ENCODE measurements around the gene PRM1.

The PRM1 gene

DNA sequence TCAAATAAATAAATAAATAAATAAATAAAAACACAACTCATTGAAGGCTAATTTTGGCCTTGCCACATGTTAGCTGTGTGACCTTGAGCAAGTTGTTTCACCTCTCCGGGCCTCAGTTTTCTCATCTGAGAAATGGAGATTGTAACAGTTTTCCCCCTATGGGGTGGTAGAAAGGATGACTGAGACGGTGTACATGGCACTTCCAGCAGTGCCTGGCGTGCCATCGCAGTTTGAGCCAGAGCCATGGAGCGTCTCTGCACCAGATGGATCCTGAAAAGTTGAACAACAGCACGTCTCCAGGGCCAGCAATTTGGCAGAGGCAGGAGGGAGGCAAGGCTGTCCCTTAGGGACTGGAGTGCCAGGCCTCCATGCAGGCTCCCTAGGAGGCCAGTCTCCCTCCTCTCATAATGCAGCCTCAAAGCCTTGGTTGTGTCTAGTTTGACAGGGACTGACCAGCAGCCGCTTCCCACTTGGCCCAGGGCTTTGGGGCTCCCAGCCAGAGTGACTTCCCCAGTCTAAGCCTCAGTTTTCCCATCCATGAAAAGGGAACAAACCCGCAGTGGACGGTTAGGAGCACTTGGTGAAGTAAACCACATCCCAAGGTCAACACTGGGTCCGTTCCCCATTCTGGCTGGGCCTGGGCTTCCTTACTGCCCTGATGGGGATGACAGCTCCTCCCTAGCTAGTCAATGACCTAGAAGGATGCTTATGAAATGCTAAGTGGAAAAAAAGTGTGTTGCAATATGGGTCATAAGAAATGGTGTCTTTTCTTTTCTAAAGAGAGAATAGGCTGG lies 44.5 kb downstream of the PRM1 start:
- DNase-seq (ENCODE audit: low read depth), result no peak

DNA sequence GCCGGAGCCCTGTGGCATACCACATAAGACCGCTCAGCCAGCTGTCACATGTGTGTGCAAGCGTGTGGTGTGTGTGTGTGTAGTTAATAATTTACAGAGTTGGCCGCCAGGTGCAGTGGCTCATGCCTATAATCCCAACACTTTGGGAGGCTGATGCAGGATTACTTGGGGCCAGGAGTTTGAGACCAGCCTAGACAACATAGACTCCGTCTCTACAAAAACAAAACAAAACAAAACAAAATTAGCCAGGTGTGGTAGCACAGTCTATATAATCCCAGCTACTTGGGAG lies 45.5 kb downstream of the PRM1 start:
- DNase-seq (ENCODE audit: low read depth), result no peak

- peak; percentile 65 for DNase-seq (ENCODE audit: low read depth)
Observed at GRCh38 chr16:11234884-11235702, 46.0 kb downstream of the PRM1 start.

GRCh38 chr16:11233727-11234376 lies 47.3 kb downstream of the PRM1 start:
- no peak for DNase-seq (ENCODE audit: low read depth)

DNA sequence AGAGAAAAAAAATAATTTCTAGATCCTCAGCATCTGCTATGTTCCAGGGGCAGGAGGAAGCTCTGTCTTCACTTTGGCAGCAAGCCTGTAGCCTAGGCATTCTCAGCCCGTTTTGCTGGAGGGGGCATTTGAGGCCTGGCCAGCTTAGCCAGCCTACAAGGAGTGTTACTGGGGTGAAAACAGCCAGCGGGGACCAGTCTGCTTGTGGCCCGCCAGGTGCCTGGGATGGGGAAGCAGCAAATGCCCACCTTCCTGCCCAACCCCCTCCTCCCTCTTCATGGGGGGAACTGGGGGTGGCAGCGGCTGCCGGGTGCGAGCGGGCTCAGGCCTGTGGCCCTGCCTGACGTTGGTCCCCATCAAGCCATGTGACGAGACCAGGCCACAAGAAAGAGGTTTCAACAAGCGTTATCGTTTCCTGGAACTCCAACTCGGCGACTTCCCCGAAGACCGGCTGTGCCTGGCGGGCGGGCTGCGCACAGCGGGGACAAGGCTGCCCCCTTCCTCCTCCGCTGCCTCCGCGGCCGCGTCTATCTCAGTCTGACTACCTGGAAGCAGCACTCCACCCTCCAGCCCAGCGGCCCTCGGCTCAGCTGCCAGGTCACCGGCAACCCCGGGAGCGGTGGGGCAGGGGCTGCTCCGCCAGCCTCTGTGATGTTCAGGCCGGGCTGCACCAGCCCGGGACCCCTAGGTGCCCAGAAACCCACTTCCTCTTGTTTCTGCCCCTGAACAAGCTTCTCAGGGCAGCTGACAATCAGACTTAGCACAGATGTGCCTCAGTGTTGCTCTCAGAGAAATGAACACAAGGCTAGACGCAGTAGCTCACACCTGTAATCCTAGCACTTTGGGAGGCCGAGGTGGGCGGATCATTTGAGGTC lies 48.0 kb downstream of the PRM1 start:
- DNase-seq (ENCODE audit: low read depth), result no peak

DNA sequence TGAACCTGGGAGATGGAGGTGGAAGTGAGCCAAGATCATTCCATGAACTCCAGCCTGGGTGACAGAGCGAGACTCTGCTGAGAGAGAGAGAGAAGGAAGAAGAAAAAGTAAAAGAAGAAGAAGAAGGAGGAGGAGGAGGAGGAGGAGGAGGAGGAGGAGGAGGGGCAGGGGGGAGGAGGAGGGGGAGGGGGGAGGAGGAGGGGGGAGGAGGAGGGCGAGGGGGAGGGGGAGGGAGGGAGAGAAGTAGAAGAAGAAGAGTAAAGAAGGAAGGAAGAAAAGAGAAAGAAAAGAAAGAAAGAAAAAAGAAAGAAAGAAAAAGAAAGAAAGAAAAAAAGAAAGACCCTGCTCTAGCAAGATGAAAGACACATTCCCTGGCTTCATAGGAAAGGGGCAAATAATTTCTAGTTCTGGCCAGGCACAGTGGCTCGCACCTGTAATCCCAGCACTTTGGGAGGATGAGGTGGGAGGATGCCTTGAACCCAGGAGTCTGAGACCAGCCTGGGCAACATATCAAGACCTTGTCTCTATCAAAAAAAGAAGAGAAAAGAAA lies 48.8 kb downstream of the PRM1 start:
- DNase-seq (ENCODE audit: low read depth), result no peak

DNA sequence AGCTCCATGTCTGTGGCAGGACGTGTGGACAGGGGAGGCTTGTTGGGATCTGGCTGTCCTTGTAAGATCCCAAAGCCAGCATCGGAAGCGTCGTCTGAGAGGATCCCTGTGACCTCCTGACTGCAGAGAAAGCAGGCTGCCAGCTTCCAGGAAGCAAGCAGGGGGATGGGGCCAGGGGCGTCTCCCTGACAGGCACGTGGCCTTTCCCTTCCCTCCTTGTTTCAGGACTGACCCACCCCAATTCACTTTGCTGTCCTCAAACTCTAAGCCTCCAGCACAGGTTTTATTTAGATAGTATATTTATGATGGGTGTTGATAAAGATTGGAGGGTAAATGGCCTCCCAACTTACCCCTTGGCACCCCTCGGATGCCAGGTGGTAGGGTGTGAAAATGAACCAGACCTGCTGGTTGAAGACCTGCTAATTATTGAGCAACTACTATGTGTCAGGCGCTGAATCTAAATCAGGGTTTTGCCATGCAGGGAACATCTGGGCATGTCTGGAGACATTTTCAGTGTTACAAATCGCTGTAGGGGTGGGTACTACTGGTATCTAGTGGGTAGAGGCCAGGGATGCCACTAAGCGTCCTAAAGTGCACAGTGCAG lies 49.7 kb downstream of the PRM1 start:
- no peak for DNase-seq (ENCODE audit: low read depth)

Measured in iris pigment epithelial cell (primary cell).